Inflammatory macrophage treated with lipopolysaccharide for 4 hours (primary cell): ENCODE measurements around the gene MXRA5.
"Not testable (repeated sequence)": the region's sequence is repeated elsewhere in the genome, so short reads cannot be mapped to it uniquely, and the experiment has no call there.

ENCODE experiments used
- DNase-seq: peaks from one replicate; pipeline ENCODE4 v3.0.0-alpha.2; 2020

Gene MXRA5

GRCh38 chrX:3340016-3340415 lies 6.4 kb downstream of the MXRA5 start:
- no peak for DNase-seq

GRCh38 chrX:3326681-3327080 lies 19.8 kb downstream of the MXRA5 start:
- DNase-seq: no peak

GRCh38 chrX:3320471-3321046 lies 25.9 kb downstream of the MXRA5 start:
- DNase-seq: no peak

DNA sequence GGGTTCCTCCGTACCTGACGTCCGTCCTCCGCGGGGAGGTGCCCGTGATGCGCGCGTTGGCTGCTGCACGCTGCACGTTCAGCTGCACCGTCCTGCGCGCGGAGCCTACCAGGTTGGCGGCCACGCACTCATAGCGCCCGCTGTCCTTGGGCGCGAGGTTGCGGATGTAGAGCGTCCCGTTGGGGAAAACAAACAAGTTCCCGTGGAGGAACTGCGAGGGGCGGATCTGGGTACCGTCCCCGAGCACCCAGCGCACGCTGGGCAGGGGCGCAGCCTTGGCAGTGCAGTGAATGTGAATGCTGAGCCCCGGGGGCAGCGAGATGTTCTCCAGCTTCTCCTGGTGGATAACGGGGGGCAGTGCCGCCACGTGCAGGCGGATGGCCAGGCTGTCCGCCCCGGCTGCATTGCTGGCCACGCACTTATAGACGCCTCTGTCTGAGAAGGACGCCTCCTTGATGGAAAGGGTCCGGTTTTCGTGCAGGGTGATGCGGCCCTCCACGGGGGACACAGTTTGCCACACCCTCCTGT lies 29.2 kb downstream of the MXRA5 start:
- DNase-seq: no peak

DNA sequence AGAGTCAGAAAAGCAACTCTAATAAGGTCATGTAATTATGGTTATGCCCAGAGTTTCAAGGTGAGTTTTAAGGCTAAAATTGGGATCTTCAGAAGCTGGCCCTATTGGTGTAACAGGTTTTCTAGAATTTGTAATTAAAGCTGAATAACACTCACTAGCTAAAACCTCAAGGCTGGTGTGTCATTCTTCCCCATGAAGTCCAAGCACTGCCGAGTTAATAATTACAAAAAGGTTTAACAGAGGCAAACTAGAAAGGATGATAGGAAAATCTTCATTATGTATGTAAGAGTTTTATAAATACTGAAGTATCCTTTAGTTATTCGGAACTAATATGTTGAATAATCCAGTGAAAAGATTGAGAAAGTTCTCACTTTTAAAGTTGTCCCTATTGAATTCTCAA lies 34.3 kb downstream of the MXRA5 start:
- DNase-seq: no peak

- DNase-seq: no peak
Measured at GRCh38 chrX:3307881-3308280, 38.6 kb downstream of the MXRA5 start.

DNA sequence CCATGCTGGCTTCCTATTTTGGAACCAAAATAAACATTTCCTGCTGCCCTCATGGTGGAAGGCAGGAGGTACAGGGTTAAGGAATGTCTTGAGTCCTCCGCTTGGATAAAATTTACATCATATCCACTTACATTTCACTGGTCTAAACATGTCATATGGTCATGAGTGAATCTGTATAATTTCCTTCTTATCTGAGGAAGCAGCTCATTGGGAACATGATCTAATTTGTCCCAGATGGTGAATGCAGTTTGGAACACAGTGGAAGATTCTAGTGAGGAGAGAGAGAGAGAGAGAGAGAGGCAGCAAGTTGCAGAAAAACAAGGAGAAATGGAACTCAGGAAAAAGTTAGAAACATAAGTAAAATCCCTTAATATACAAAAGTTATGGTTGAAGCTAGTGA lies 46.8 kb downstream of the MXRA5 start:
- no peak for DNase-seq

GRCh38 chrX:3295731-3296130 lies 50.7 kb downstream of the MXRA5 start:
- DNase-seq: no peak

DNA sequence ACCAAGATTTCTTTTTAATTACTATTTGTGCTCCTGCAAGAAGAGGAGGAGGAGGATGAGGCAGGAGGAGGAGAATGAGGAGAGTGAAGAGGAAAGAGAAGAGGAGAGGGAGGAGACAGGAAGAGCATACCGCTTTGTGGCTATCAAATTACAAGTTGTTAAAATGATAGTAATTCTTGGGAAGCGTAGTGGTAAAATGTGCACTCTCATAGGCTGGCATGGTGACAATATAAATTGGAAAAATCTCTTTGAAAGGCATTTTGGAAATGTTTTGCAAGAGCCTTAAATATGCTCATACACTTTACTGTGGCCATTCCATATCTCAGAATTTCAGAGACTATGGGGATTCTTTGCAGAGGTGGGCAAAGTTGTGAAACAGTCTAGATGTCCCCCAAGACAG lies 53.2 kb downstream of the MXRA5 start:
- DNase-seq: no peak

DNA sequence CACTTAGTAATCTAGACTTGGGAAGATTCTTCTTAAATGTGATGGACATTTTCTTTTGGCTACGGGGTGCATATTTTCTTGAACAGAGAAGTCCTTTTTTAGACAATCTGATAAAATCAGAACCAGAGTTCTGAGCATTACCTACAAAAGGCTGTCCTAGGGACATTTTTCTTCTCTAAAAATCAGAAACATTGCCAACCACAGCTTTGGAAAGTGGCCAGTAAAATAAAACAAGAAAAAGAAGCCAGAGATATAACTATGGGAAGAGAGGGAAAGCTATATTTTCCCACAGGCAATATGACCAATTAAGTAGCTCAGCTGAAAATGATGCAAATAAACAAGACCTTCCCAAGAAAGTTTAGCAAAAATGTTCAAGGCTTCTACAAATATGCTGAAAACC lies 55.9 kb downstream of the MXRA5 start:
- no peak for DNase-seq

DNA sequence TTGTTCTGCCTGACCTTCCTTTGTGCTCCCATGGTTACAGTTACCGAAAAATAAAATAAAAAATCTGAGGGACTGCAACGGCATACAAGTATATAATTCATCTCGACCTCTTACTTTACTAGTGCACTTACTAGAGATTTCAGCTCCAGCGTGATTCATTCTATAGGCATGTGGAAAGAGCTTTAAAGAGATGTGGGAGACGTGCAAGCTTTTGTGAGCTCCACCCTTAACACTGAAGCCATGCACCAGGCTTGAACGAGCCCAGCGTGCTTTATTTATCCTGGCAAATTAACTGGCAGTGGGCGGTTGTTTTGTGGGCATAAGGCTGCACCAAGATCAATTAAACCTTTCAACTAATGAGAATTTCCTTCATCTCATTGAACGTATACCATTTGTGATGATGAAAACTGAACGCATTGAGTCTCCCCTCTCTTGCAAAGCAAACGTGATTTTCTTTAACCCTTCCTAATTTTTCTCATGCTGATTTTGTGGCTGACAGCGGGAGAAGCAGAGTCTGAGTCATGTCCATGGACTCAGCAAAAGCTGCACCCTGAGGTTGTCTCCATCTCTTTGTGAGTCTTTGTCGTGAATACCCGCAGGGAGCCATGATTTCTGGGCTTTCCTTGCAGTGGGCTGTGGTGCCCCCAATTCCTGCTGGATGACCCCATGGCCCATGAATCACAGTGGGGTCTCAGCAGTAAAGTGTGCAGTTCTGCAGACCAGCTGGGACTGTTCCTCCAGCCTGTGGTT lies 60.1 kb downstream of the MXRA5 start:
- DNase-seq: no peak

- DNase-seq: no peak
Measured at GRCh38 chrX:3280706-3281105, 65.7 kb downstream of the MXRA5 start.

GRCh38 chrX:3273668-3274067 lies 72.8 kb downstream of the MXRA5 start:
- not testable (repeated sequence) for DNase-seq

- no peak for DNase-seq
Measured at GRCh38 chrX:3271834-3272186, 74.6 kb downstream of the MXRA5 start.

GRCh38 chrX:3271183-3271833 lies 75.1 kb downstream of the MXRA5 start:
- no peak for DNase-seq

- DNase-seq: no peak
Measured at GRCh38 chrX:3268829-3269228, 77.6 kb downstream of the MXRA5 start.

DNA sequence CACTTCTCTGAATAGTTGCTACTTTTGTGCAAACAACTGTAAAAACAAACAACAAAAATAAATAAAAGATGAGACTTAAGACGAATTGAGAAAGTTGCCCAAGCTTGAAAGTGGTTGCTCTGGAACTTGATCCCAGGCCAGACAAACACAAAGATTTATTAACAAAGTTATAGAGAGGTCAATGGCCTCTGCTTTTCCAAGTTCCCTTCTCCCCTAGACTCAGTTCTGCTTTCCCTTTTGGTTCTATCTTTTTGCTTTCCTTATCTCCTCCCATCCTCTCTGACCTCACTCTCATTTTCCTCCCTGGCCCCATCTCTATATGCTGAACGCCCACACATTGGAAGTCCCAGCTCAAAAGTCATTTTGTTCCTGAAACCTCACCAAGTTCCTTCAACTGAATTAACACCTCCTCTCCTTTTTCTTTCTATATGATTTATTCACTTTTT lies 82.7 kb downstream of the MXRA5 start:
- DNase-seq: peak; percentile 93

GRCh38 chrX:3262901-3263300 lies 83.6 kb downstream of the MXRA5 start:
- peak; percentile 86 for DNase-seq
